ENCODE data around the gene TEX14.
A peak's percentile ranks its signal among the peaks of the same experiment; 100 is the strongest.
"Not testable (repeated sequence)": the region's sequence is repeated elsewhere in the genome, so short reads cannot be mapped to it uniquely, and the experiment has no call there.

The TEX14 gene

GRCh38 chr17:58692239-58693055, 602 bp upstream of the TEX14 start, which contains the start of gene RAD51C:
Gene RAD51C (plus strand): TSS chr17:58692602. CDS start chr17:58692644, 42 bp downstream.
- ATAC-seq (ENCODE audit: insufficient read depth, low read depth), result peak; percentile 98

GRCh38 chr17:58690033-58690432, 1.8 kb downstream of the TEX14 start:
- H4K20me1 ChIP-seq (ENCODE audit: insufficient read depth, low read length); H3K9me3 ChIP-seq (ENCODE audit: insufficient read depth, low read length, severe bottlenecking); H3K27ac ChIP-seq (ENCODE audit: low read length); H3K27me3 ChIP-seq (ENCODE audit: insufficient read depth, low read length, poor library complexity); H2AFZ ChIP-seq (ENCODE audit: low read depth, low read length); H3K9ac ChIP-seq (ENCODE audit: low read depth, low read length); ATAC-seq (ENCODE audit: insufficient read depth, low read depth); DNase-seq; H3K4me3 ChIP-seq (ENCODE audit: low read depth in 1 of 2, low read length in 2 of 2); H3K36me3 ChIP-seq (ENCODE audit: insufficient read depth, low read length); H3K4me2 ChIP-seq (ENCODE audit: insufficient read depth, low read length): not testable (repeated sequence)
- Histone ChIP-seq H3K79me2 (ENCODE audit: insufficient read depth, low read length) (peaks cover 30% of the 10 kb centered on the region), H3K4me1 (ENCODE audit: insufficient read depth, low read length) (peaks cover 31% of the 10 kb centered on the region)

More at GRCh38 chr17:58692239-58693055, 602 bp upstream of the TEX14 start, which contains the start of gene RAD51C:
- Histone ChIP-seq H3K36me3 (ENCODE audit: insufficient read depth, low read length) (peaks cover 19% of the 10 kb centered on the region; the same call in 1 of the 2 replicates), H3K4me2 (ENCODE audit: insufficient read depth, low read length) (peak within 1 kb of the TSS; percentile 66), H3K4me1 (ENCODE audit: insufficient read depth, low read length) (peaks cover 35% of the 10 kb centered on the region), H2AFZ (ENCODE audit: low read depth, low read length) (peak within 1 kb of the TSS; percentile 99), H3K27ac (ENCODE audit: low read length) (peak within 1 kb of the TSS; percentile 91), H3K4me3 (ENCODE audit: low read depth in 1 of 2, low read length in 2 of 2) (peak within 1 kb of the TSS; percentile 47 to 66), H3K9ac (ENCODE audit: low read depth, low read length) (peak within 1 kb of the TSS; percentile 69), H4K20me1 (ENCODE audit: insufficient read depth, low read length) (no peaks in the 10 kb centered on the region), H3K79me2 (ENCODE audit: insufficient read depth, low read length) (peaks cover 35% of the 10 kb centered on the region), H3K9me3 (ENCODE audit: insufficient read depth, low read length, severe bottlenecking) (no peaks in the 10 kb centered on the region), H3K27me3 (ENCODE audit: insufficient read depth, low read length, poor library complexity) (no peaks in the 10 kb centered on the region)
- peak; percentile 90 for DNase-seq
- TF ChIP-seq CTCF (IDR thresholded peaks at IDR 0.05; ENCODE audit: borderline replicate concordance, extremely low read depth, low read length, poor library complexity, severe bottlenecking), result peak; percentile 16
- no peak for TF ChIP-seq EZH2 (IDR thresholded peaks at IDR 0.05; ENCODE audit: borderline replicate concordance, low read depth, low read length, severe bottlenecking)

- Histone ChIP-seq H3K4me3 (ENCODE audit: low read depth in 1 of 2, low read length in 2 of 2) (no peak overlapping the region), H3K9ac (ENCODE audit: low read depth, low read length) (no peak overlapping the region), H4K20me1 (ENCODE audit: insufficient read depth, low read length) (no peaks in the 10 kb centered on the region), H3K36me3 (ENCODE audit: insufficient read depth, low read length) (no peaks in the 10 kb centered on the region), H3K9me3 (ENCODE audit: insufficient read depth, low read length, severe bottlenecking) (no peaks in the 10 kb centered on the region), H3K4me2 (ENCODE audit: insufficient read depth, low read length) (no peak overlapping the region), H3K4me1 (ENCODE audit: insufficient read depth, low read length) (peaks cover 16% of the 10 kb centered on the region), H3K79me2 (ENCODE audit: insufficient read depth, low read length) (peaks cover 15% of the 10 kb centered on the region), H3K27ac (ENCODE audit: low read length) (no peak overlapping the region), H2AFZ (ENCODE audit: low read depth, low read length) (no peak overlapping the region), H3K27me3 (ENCODE audit: insufficient read depth, low read length, poor library complexity) (no peaks in the 10 kb centered on the region)
- DNase-seq (no peak), ATAC-seq (ENCODE audit: insufficient read depth, low read depth) (no peak)
- TF ChIP-seq EZH2 (IDR thresholded peaks at IDR 0.05; ENCODE audit: borderline replicate concordance, low read depth, low read length, severe bottlenecking) (no peak), CTCF (IDR thresholded peaks at IDR 0.05; ENCODE audit: borderline replicate concordance, extremely low read depth, low read length, poor library complexity, severe bottlenecking) (no peak)
Observed at GRCh38 chr17:58688521-58688920, 3.3 kb downstream of the TEX14 start.

- TF ChIP-seq EZH2 (IDR thresholded peaks at IDR 0.05; ENCODE audit: borderline replicate concordance, low read depth, low read length, severe bottlenecking) (no peak), CTCF (IDR thresholded peaks at IDR 0.05; ENCODE audit: borderline replicate concordance, extremely low read depth, low read length, poor library complexity, severe bottlenecking) (no peak)
- no peaks in the 10 kb centered on the region for H3K36me3 ChIP-seq (ENCODE audit: insufficient read depth, low read length)
- H3K27me3 ChIP-seq (ENCODE audit: insufficient read depth, low read length, poor library complexity), result no peaks in the 10 kb centered on the region
- H4K20me1 ChIP-seq (ENCODE audit: insufficient read depth, low read length), result no peaks in the 10 kb centered on the region
- H2AFZ ChIP-seq (ENCODE audit: low read depth, low read length), result no peak overlapping the region
- no peak overlapping the region for H3K9ac ChIP-seq (ENCODE audit: low read depth, low read length)
- peaks cover 6% of the 10 kb centered on the region for H3K4me1 ChIP-seq (ENCODE audit: insufficient read depth, low read length)
- DNase-seq (no peak), ATAC-seq (ENCODE audit: insufficient read depth, low read depth) (no peak)
- no peaks in the 10 kb centered on the region for H3K9me3 ChIP-seq (ENCODE audit: insufficient read depth, low read length, severe bottlenecking)
- peaks cover under 1% of the 10 kb centered on the region; the same call in 1 of the 2 replicates for H3K79me2 ChIP-seq (ENCODE audit: insufficient read depth, low read length)
- H3K4me3 ChIP-seq (ENCODE audit: low read depth in 1 of 2, low read length in 2 of 2), result no peak overlapping the region
- no peak overlapping the region for H3K4me2 ChIP-seq (ENCODE audit: insufficient read depth, low read length)
- H3K27ac ChIP-seq (ENCODE audit: low read length), result no peak overlapping the region
Observed at GRCh38 chr17:58686980-58687379, 4.9 kb downstream of the TEX14 start.

GRCh38 chr17:58684462-58684861, 7.4 kb downstream of the TEX14 start:
- H3K9ac ChIP-seq (ENCODE audit: low read depth, low read length); H4K20me1 ChIP-seq (ENCODE audit: insufficient read depth, low read length); H3K4me3 ChIP-seq (ENCODE audit: low read depth in 1 of 2, low read length in 2 of 2); H3K4me2 ChIP-seq (ENCODE audit: insufficient read depth, low read length); H3K27ac ChIP-seq (ENCODE audit: low read length); H2AFZ ChIP-seq (ENCODE audit: low read depth, low read length); ATAC-seq (ENCODE audit: insufficient read depth, low read depth); H3K9me3 ChIP-seq (ENCODE audit: insufficient read depth, low read length, severe bottlenecking); H3K27me3 ChIP-seq (ENCODE audit: insufficient read depth, low read length, poor library complexity); H3K36me3 ChIP-seq (ENCODE audit: insufficient read depth, low read length); H3K79me2 ChIP-seq (ENCODE audit: insufficient read depth, low read length); H3K4me1 ChIP-seq (ENCODE audit: insufficient read depth, low read length); DNase-seq: not testable (repeated sequence)

Measured in DND-41 (cell line).